ENCODE data around the gene ACTN1.

ACTN1 gene

DNA sequence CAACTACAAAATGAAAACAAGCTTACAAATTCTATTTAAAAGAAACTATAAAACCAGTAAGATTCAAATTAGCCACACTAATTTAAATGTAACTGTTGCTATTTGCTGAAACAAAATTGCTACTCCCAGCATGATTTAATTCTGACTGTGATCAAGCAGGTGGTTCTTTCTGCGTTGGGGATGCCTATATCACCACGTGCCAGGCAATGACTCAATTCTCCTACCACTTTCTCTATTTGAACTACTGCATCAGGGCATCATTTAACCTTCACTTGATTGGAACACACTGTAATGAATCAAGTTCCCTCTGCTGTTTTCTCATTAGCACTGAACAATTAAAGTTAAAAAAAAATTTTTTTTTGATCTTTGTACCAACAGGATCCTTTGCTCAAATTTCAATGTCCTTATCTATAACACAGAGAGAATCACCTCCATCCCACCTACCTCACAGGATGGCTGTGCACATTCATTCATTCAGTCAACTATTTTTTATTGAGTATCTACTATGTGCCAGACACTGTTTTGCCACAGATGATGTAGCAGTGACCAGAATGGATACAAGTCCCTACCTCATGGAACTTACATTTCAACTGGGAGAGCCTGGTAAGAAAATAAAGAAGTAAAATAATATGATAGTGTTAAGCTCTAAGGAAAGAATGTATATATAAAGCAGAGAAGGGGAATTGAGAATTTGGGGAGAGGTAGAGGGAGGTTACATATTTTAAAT, 8.0 kb upstream of the ACTN1 start:
- no peak for DNase-seq (ENCODE audit: low read depth)
- H3K4me3 ChIP-seq (ENCODE audit: low read length) = no peak overlapping the region
- TF ChIP-seq, protein P1, sequence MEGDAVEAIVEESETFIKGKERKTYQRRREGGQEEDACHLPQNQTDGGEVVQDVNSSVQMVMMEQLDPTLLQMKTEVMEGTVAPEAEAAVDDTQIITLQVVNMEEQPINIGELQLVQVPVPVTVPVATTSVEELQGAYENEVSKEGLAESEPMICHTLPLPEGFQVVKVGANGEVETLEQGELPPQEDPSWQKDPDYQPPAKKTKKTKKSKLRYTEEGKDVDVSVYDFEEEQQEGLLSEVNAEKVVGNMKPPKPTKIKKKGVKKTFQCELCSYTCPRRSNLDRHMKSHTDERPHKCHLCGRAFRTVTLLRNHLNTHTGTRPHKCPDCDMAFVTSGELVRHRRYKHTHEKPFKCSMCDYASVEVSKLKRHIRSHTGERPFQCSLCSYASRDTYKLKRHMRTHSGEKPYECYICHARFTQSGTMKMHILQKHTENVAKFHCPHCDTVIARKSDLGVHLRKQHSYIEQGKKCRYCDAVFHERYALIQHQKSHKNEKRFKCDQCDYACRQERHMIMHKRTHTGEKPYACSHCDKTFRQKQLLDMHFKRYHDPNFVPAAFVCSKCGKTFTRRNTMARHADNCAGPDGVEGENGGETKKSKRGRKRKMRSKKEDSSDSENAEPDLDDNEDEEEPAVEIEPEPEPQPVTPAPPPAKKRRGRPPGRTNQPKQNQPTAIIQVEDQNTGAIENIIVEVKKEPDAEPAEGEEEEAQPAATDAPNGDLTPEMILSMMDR (conservative IDR thresholded peaks at IDR 0.05; ENCODE audit: low read length) = no peak

DNA sequence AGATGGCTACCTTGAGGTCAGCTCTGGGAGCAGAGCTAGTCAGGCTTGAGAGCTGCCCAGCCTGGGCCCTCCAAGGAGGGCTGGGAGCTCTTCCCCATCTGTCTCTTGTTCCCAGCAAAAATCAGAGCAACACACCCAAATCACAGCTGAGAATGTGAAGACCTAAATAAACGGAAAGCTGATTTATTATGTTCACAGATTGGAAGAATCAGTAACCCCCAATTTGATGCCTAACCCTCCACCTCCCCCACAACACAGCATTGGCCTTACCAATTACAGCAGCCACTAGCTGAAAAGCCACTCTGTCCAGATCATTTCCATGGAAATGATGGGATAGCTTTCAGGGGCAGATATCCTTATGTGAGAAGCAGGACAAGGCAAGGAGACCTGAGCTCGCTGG, 7.1 kb upstream of the ACTN1 start:
- TF ChIP-seq, protein P1 (conservative IDR thresholded peaks at IDR 0.05; ENCODE audit: low read length) = no peak
- no peak overlapping the region for H3K4me3 ChIP-seq (ENCODE audit: low read length)
- no peak for DNase-seq (ENCODE audit: low read depth)

DNA sequence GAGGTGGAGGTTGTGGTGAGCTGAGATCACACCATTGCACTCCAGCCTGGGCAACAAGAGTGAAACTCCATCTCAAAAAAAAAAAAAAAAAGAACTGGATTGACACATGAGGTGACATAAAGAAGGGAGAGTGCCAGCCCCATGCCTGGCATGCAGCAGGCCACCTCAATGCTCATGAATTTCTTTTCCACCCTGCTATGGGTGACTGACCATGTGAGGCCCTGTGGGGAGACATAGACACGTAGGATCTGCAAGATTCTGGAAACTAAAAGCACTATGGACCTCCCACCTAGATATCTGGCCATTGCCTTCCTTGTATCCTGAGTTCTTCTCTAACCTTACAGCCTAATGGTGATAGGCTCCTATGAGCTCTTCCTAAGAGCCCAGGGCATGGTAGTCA, 5.6 kb upstream of the ACTN1 start:
- TF ChIP-seq, protein P1 (conservative IDR thresholded peaks at IDR 0.05; ENCODE audit: low read length) = no peak
- no peak for DNase-seq (ENCODE audit: low read depth)
- H3K4me3 ChIP-seq (ENCODE audit: low read length) = no peak overlapping the region

DNA sequence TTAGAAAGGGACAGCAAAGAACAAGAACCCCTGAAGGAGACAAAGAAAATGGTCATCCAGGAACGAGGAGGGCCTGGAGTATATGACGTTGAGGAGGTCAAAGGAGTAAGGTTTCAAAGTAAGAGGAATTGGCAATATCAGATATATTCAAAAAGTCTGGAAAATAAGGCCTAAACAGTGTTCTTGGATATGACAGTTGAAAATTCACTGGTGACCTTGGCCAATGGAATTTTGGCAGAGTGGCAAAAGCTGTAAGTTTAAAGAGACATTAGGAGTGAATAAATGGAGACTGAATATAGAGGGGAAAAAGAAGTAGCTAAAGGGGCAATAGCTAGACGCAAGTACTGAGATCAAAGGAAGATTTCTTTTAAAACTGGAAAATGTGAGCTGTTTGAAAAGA, 4.1 kb upstream of the ACTN1 start:
- TF ChIP-seq, protein P1 (conservative IDR thresholded peaks at IDR 0.05; ENCODE audit: low read length) = no peak
- no peak overlapping the region for H3K4me3 ChIP-seq (ENCODE audit: low read length)
- no peak for DNase-seq (ENCODE audit: low read depth)

DNA sequence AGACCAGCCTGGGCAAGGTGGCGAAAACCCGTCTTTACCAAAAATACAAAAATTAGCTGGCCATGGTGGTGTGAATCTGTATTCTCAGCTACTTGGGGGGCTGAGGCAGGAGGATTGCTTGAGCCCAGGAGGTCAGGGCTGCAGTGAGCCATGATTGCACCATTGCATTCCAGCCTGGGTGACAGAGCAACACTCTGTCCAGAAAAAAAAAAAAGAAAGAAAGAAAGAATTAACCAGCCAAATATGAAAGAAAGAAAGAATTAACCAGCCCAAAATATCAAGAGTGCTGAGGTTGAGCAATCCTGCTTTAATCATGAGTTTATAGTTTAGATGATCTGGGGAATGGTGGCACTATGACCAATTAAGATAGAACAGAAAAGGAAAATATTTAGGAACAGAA, 3.5 kb upstream of the ACTN1 start:
- H3K4me3 ChIP-seq (ENCODE audit: low read length) = no peak overlapping the region
- TF ChIP-seq, protein P1 (conservative IDR thresholded peaks at IDR 0.05; ENCODE audit: low read length) = no peak
- peak; percentile 73 for DNase-seq (ENCODE audit: low read depth)

DNA sequence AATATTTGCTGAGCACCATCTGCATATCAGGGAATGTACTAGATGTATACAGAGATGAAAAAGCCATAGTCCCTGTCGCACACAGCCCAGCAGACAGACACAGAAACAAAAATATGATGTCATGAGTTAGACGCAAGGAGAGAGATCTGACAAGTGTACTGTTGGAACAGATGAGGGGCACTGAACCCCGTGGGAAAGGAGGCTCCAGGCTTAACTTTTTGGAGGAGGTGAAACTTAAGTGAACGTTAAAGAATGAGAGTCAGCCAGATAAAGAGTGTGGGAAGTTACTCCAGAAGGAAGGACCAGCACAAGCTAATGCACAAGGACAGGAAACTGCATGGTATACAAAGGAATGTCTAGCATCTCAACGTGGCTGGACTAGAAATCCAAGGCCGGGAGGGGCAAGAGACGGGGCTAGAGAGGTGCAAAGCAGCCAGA, 2.5 kb upstream of the ACTN1 start:
- peak; percentile 88 for DNase-seq (ENCODE audit: low read depth)
- TF ChIP-seq, protein P1 (conservative IDR thresholded peaks at IDR 0.05; ENCODE audit: low read length) = no peak
- 0 out of 2 replicates have a peak overlapping the region, but pooled peaks have one; percentile 17 for H3K4me3 ChIP-seq (ENCODE audit: low read length)

DNA sequence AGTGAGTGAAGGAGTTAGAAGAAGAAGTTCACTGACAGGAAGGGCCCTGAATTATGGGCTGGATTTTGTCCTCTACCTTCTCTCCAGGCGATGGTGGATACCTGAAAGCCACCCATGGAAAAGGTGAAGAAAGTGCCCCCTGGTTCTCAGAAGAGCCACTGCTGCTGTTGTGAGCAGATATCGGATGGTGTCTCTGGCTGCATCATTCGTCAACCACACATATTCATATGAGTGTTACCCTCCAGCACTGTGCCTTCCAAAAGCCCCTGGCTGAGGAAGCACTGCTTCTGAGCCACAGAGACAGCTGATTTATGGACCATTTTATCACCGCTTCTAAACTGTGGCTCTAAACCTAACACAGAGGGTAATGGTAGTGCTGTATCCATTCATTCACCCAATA, 2.0 kb upstream of the ACTN1 start:
- H3K4me3 ChIP-seq (ENCODE audit: low read length) = peak overlapping the region; percentile 17
- DNase-seq (ENCODE audit: low read depth) = no peak
- TF ChIP-seq, protein P1 (conservative IDR thresholded peaks at IDR 0.05; ENCODE audit: low read length) = no peak
